Endothelial cell of coronary artery (primary cell): ENCODE measurements around the gene FAM227B. TPM values are rescaled to one million over a fixed set of nuclear protein-coding genes. Genes with fewer than 3 reads are reported as not detected.

Experiments
- total RNA-seq: library from RNA; depleted of rRNA; stranded (reverse); fragments of >200 nt; gene quantifications from 2 replicates; pipeline ENCODE4 v1.2.3, GENCODE V29; 2014

The FAM227B gene, protein sequence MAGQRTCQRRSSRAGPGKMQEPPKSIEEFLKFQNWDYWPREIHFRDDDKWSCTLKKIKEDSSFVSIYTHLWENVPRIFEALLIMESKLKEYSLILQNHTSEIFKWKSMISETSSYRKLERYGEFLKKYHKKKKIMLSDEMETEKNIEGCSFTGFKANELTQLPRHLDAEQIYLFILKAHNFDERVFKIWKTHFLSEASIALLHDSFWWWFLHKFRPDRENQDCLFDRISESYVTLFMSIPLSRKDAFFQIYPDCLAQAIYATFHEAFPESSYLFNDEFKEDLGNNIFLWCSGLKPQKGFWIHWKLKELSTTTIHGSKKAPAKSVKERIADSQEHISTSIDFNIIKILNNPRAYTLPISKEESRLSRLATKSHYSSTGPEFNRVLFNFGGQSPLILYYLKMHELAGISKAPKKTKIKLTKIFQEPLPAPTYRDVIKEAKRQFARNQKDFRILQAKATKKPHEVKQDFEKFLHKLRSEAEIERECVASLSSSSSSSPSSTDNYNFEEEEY
- 2.5 and 4.2 TPM in 2 replicates for total RNA-seq

DNA sequence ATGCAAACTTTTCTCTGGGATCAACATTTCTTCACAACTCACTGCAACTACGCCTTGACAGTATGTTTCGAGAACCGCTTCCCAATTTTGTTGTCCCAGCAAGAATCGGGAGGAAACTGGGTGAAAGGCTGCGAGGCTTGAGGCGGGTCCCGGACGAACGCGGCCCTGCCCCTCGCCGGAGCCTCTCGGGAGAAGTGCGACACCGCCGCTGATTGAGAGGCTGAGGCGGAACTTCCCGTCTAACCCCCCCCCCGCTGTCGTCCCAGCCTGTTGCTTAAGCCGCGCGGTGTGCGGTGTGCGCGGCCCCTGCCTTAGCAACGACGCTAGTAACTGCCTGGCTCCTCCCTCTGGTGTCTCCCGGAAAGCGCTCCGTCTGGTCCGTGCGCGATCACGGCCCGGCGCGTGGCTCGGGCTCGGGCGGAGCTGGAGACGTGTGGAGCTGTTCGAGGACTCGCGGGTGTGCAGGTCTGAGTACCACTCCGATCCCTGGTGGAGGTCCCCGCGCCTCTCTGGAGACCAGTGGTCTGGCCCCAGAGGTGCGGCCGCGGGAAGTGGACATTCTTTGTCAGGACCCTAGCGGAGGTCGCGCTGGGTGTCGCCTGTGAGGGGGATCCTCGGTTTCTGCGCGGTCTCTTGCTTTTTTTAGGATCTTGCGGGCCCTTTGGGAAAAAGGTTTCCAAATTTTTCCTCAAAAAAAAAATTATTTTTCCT is at the start of gene FAM227B, which contains the start of gene DTWD1:
FAM227B (minus strand) TSS at position 161 of the 711 bp plus-strand sequence. CDS start 5,647 bp downstream, outside the sequence.
DTWD1 (plus strand) TSS at position 391 of the 711 bp plus-strand sequence. CDS start 4,120 bp downstream, outside the sequence.

DNA sequence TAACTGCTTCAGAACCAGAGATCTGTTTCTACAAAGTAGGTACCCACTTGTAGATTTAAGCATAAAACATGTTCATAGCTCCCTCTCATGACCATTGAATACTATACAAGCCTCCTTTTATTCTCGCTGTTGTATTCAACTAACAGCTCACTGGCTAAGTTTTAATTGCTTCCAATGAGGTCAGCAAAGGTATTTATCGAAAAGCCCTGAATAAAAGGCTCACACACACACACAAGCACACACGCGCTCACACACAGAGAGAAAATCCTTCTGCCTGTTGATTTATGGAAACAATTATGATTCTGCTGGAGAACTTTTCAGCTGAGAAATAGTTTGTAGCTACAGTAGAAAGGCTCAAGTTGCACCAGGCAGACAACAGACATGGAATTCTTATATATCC is 197.6 kb downstream of the FAM227B start, which contains the start of gene FGF7:
FGF7 (plus strand) TSS at position 222 of the 400 bp plus-strand sequence. CDS start 1,056 bp downstream, outside the sequence.

Other genes starting within 250 kb of the FAM227B start
- 0.18 and 0.28 TPM in 2 replicates for gene FGF7, start 197.6 kb downstream of the FAM227B start, total RNA-seq
- gene DTWD1, start 230 bp upstream of the FAM227B start, total RNA-seq, result 11.7 and 13.7 TPM in 2 replicates